HG02610 (cell line): ENCODE results near the gene ZNF610.
"Not testable (repeated sequence)": the region's sequence is repeated elsewhere in the genome, so short reads cannot be mapped to it uniquely, and the experiment has no call there.

ENCODE experiments used
- ATAC-seq: cut with Tn5 transposase; IDR thresholded peaks from one replicate; pipeline ENCODE4 v1.9.1; 2021; ENCODE audit warnings: mild to moderate bottlenecking, moderate library complexity; ENCODE audit not compliant: unreplicated experiment

The ZNF610 gene

GRCh38 chr19:52336117-52336790 is at the start of gene ZNF610:
ZNF610 (plus strand) TSS chr19:52336243; CDS start chr19:52349173, 12,930 bp downstream.
- ATAC-seq: no peak

- ATAC-seq: no peak
Measured at GRCh38 chr19:52286256-52286655, 49.8 kb upstream of the ZNF610 start.

- ATAC-seq: no peak
Measured at GRCh38 chr19:52291781-52292180, 44.3 kb upstream of the ZNF610 start.

- not testable (repeated sequence) for ATAC-seq
Measured at GRCh38 chr19:52292946-52293345, 43.1 kb upstream of the ZNF610 start.

- peak; percentile 10 for ATAC-seq
Measured at GRCh38 chr19:52296400-52296772, 39.7 kb upstream of the ZNF610 start.

GRCh38 chr19:52296773-52297600 is 39.1 kb upstream of the ZNF610 start, which contains the start of gene ZNF480:
ZNF480 (plus strand) TSS chr19:52297169; CDS start chr19:52300413, 3,244 bp downstream.
- ATAC-seq: peak; percentile 54

- peak; percentile 31 for ATAC-seq
Measured at GRCh38 chr19:52297601-52298364, 38.3 kb upstream of the ZNF610 start.

- no peak for ATAC-seq
Measured at GRCh38 chr19:52307275-52307674, 28.8 kb upstream of the ZNF610 start.

GRCh38 chr19:52322429-52322828 is 13.6 kb upstream of the ZNF610 start:
- ATAC-seq: no peak

- no peak for ATAC-seq
Measured at GRCh38 chr19:52331757-52332156, 4.3 kb upstream of the ZNF610 start.

- no peak for ATAC-seq
Measured at GRCh38 chr19:52335768-52336116, 301 bp upstream of the ZNF610 start.

- no peak for ATAC-seq
Measured at GRCh38 chr19:52336791-52337381, 843 bp downstream of the ZNF610 start.

GRCh38 chr19:52339022-52339421 is 3.0 kb downstream of the ZNF610 start:
- ATAC-seq: not testable (repeated sequence)

GRCh38 chr19:52343548-52343947 is 7.5 kb downstream of the ZNF610 start:
- no peak for ATAC-seq

- no peak for ATAC-seq
Measured at GRCh38 chr19:52345162-52345561, 9.1 kb downstream of the ZNF610 start.

GRCh38 chr19:52351512-52351911 is 15.5 kb downstream of the ZNF610 start:
- no peak for ATAC-seq

- no peak for ATAC-seq
Measured at GRCh38 chr19:52366414-52366824, 30.4 kb downstream of the ZNF610 start.

- ATAC-seq: peak; percentile 86
Measured at GRCh38 chr19:52369559-52370340, 33.7 kb downstream of the ZNF610 start, which contains the start of gene ZNF880. ZNF880 (plus strand) TSS chr19:52369923; CDS start chr19:52369966, 43 bp downstream.

- no peak for ATAC-seq
Measured at GRCh38 chr19:52370341-52370710, 34.3 kb downstream of the ZNF610 start.

GRCh38 chr19:52391135-52391534 is 55.1 kb downstream of the ZNF610 start:
- no peak for ATAC-seq
